ENCODE results near the gene TMPRSS13.

DNA sequence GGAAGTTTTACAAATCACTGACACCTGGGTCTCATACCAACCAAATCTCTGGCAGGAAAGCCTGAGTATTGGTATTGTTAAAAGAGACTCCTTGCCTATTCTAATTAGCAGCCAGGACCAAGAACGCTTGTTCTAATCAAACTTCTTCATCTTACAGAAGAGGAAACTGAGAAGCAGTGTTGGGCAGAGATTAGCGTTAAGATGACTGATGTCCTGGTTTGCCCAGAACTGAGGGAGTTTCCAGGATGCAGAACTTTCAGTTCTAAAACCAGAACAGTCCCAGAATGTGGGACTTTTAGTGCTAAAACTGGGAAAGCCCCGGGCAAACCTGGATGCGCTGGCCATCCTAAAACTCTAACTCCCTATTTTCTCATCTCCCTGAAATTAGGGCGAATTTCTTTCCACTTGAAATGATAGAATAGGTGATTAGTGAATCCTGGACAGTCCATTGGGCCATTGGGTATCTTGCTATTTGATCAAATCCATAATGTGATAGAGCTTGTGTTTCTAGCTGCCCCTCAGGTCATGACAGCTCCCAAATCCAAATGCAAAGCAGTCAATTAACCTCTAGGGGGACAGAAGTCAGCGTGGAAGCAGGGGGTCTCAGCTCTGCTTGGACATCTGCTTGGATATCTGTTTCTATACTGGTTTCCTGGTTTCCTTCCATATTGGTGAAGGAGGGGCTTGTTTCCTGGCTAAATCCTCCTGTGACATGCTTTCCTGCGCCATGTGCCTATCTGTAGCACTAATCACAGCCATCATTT, 16.0 kb upstream of the TMPRSS13 start:
- TF ChIP-seq, protein P1, sequence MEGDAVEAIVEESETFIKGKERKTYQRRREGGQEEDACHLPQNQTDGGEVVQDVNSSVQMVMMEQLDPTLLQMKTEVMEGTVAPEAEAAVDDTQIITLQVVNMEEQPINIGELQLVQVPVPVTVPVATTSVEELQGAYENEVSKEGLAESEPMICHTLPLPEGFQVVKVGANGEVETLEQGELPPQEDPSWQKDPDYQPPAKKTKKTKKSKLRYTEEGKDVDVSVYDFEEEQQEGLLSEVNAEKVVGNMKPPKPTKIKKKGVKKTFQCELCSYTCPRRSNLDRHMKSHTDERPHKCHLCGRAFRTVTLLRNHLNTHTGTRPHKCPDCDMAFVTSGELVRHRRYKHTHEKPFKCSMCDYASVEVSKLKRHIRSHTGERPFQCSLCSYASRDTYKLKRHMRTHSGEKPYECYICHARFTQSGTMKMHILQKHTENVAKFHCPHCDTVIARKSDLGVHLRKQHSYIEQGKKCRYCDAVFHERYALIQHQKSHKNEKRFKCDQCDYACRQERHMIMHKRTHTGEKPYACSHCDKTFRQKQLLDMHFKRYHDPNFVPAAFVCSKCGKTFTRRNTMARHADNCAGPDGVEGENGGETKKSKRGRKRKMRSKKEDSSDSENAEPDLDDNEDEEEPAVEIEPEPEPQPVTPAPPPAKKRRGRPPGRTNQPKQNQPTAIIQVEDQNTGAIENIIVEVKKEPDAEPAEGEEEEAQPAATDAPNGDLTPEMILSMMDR (IDR thresholded peaks at IDR 0.05): no peak
- TF ChIP-seq, protein P2, sequence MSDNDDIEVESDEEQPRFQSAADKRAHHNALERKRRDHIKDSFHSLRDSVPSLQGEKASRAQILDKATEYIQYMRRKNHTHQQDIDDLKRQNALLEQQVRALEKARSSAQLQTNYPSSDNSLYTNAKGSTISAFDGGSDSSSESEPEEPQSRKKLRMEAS (IDR thresholded peaks at IDR 0.05): no peak
- TF ChIP-seq MAZ (IDR thresholded peaks at IDR 0.05; ENCODE audit: borderline replicate concordance, low read depth, low read length): no peak
- TF ChIP-seq, protein P3, sequence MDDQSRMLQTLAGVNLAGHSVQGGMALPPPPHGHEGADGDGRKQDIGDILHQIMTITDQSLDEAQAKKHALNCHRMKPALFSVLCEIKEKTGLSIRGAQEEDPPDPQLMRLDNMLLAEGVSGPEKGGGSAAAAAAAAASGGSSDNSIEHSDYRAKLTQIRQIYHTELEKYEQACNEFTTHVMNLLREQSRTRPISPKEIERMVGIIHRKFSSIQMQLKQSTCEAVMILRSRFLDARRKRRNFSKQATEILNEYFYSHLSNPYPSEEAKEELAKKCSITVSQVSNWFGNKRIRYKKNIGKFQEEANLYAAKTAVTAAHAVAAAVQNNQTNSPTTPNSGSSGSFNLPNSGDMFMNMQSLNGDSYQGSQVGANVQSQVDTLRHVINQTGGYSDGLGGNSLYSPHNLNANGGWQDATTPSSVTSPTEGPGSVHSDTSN (IDR thresholded peaks at IDR 0.05): no peak

Measured in A549 (cell line).